Panc1 (cell line): Measurements from ENCODE around the gene FXYD7. TPM values are rescaled to one million over a fixed set of nuclear protein-coding genes. Genes with fewer than 3 reads are reported as not detected.

Experiments used
- ATAC-seq: fragments of 200-7000 bp; cut with Tn5 transposase; 2 replicates; pipeline ENCODE4 v1.9.1; 2020; ENCODE audit warnings: mild to moderate bottlenecking, moderate library complexity
- BruUV-seq: library from RNA; stranded (reverse); fragments of 400-500 nt; replicated peaks from 2 replicates; lab custom pipeline; 2021; lab: Mats Ljungman, UMichigan
- CTCF ChIA-PET: fragments of 300-600 bp; sonication (Branson Sonifier 250); formaldehyde crosslinking; loops from one replicate; lab custom pipeline; 2022; ENCODE audit warnings: antibody characterized with exemption; lab: Charles Lee
- POLR2A ChIA-PET: fragments of 300-600 bp; sonication (Branson Sonifier 250); formaldehyde crosslinking; loops from one replicate; lab custom pipeline; 2022; ENCODE audit warnings: antibody characterized with exemption; lab: Charles Lee
- DNase-seq: peaks from one replicate; pipeline ENCODE4 v3.0.0-alpha.2; 2010; ENCODE audit warnings: low read depth, low spot score
- H3K27ac ChIP-seq: 2 replicates; pipeline ENCODE4 v1.5.1; 2011; ENCODE audit warnings: mild to moderate bottlenecking, low read length, inconsistent platforms
- H3K27me3 ChIP-seq: fragments of 200-500 bp; sonication (Bioruptor generic); 2 replicates; pipeline ENCODE4 v1.6.0; 2014; ENCODE audit warnings: low read length, inconsistent platforms; ENCODE audit not compliant: control insufficient read depth, insufficient read depth
- H3K36me3 ChIP-seq: fragments of 200-500 bp; sonication (Bioruptor generic); 2 replicates; pipeline ENCODE4 v1.5.1; 2014; ENCODE audit warnings: inconsistent platforms, mild to moderate bottlenecking, low read length, moderate library complexity; ENCODE audit not compliant: control insufficient read depth, insufficient read depth
- H3K4me1 ChIP-seq: 2 replicates; pipeline ENCODE4 v1.5.1; 2011; ENCODE audit warnings: inconsistent platforms, mild to moderate bottlenecking, low read length, moderate library complexity; ENCODE audit not compliant: control insufficient read depth, insufficient read depth
- H3K4me3 ChIP-seq, 2 experiments: 2 replicates each; pipeline ENCODE4 v1.5.1; 2011 to 2012; ENCODE audit warnings: low read depth in 2 of 2, low read length in 2 of 2, mild to moderate bottlenecking in 2 of 2, inconsistent platforms in 1 of 2, moderate library complexity in 1 of 2
- H3K9me3 ChIP-seq: fragments of 200-500 bp; sonication (Bioruptor generic); 2 replicates; pipeline ENCODE4 v1.5.1; 2014; ENCODE audit warnings: low read depth, mild to moderate bottlenecking, inconsistent platforms, low read length, moderate library complexity; ENCODE audit not compliant: control insufficient read depth, insufficient read depth
- CTCF ChIP-seq: fragments of 450-650 bp; IDR thresholded peaks from 2 replicates; pipeline ENCODE4 v1.5.1; 2017; ENCODE audit warnings: mild to moderate bottlenecking
- POLR2AphosphoS5 ChIP-seq: IDR thresholded peaks from 2 replicates; pipeline ENCODE4 v1.6.1; 2012; ENCODE audit warnings: mild to moderate bottlenecking, low read depth, low read length, moderate library complexity
- REST ChIP-seq, 2 experiments: IDR thresholded peaks; 2 replicates each; pipeline ENCODE4 v1.6.1; 2011 to 2012; ENCODE audit warnings: low read depth in 2 of 2, control low read depth in 1 of 2, low read length in 1 of 2, mild to moderate bottlenecking in 1 of 2, moderate library complexity in 1 of 2; ENCODE audit not compliant: insufficient read depth in 1 of 2
- SIN3A ChIP-seq: IDR thresholded peaks from 2 replicates; pipeline ENCODE4 v1.6.1; 2012; ENCODE audit warnings: low read depth, mild to moderate bottlenecking, low read length, moderate library complexity, borderline replicate concordance; ENCODE audit not compliant: insufficient read depth
- TCF7L2 ChIP-seq: IDR thresholded peaks from 2 replicates; pipeline ENCODE4 v1.6.1; 2011; ENCODE audit warnings: mild to moderate bottlenecking, low read depth, low read length, inconsistent platforms
- in situ Hi-C: cut with HindIII; loops from 2 replicates; pipeline ENCODE4 v1.10.0; 2016; ENCODE audit warnings: low sequenced_read_pairs, low pct_unique_long_range_greater_than_20kb
- intact Hi-C: fragments of 100-400 bp; cut with micrococcal nuclease; formaldehyde crosslinking; loops from one replicate; pipeline ENCODE4 v1.10.0; 2022; ENCODE audit not compliant: unreplicated experiment
- total RNA-seq: library from RNA; stranded (reverse); gene quantifications from one replicate; pipeline ENCODE4 v1.2.1, GENCODE V29; 2021; ENCODE audit not compliant: unreplicated experiment

Gene FXYD7
- total RNA-seq, 1 experiment from 2014 or later = not detected

- intact Hi-C loops = no loop called here
- in situ Hi-C loops = no loop called here
- H3K27me3 ChIP-seq = 0 out of 2 replicates have a peak, but pooled peaks cover 2% of the 10 kb centered on the region
- no peak for ATAC-seq
- DNase-seq = no peak
- no peak overlapping the region for H3K27ac ChIP-seq
- TF ChIP-seq TCF7L2 (no peak), REST (IDR thresholded peaks at IDR 0.05; ENCODE audit: insufficient read depth in 1 of 2, low read depth in 2 of 2, low read length in 1 of 2) (no peak), CTCF (no peak), POLR2AphosphoS5 (no peak), SIN3A (no peak)
- POLR2A ChIA-PET = interaction anchor here (0.6 kb wide), 1 partner anchor 569 kb away, joined by 8 read pairs; no protein-coding TSS in a partner anchor
- no peaks in the 10 kb centered on the region for H3K36me3 ChIP-seq
- no peaks in the 10 kb centered on the region for H3K4me1 ChIP-seq
- H3K9me3 ChIP-seq = no peaks in the 10 kb centered on the region
- CTCF ChIA-PET = interaction anchor here (0.9 kb wide), 1 partner anchor 19 kb away, joined by 3 read pairs; the partner anchor contains the start of gene LGI4
- BruUV-seq = no TSS peak
- no peak overlapping the region for H3K4me3 ChIP-seq
These were observed 26.8 kb upstream of the FXYD7 start for GRCh38 chr19:35116072-35116801.

GRCh38 chr19:35117116-35117515 is 25.9 kb upstream of the FXYD7 start:
- no peaks in the 10 kb centered on the region for H3K36me3 ChIP-seq
- no peaks in the 10 kb centered on the region for H3K4me1 ChIP-seq
- H3K27me3 ChIP-seq = 0 out of 2 replicates have a peak, but pooled peaks cover 2% of the 10 kb centered on the region
- no TSS peak for BruUV-seq
- CTCF ChIA-PET = interaction anchor here (0.6 to 0.9 kb wide), 3 partner anchors 18 to 226 kb away, joined by 3 to 8 read pairs (median 3); partner anchors contain the start of gene LGI4
- POLR2A ChIA-PET = no interaction called here
- H3K27ac ChIP-seq = no peak overlapping the region
- no peak overlapping the region for H3K4me3 ChIP-seq
- TF ChIP-seq CTCF (no peak), POLR2AphosphoS5 (no peak), SIN3A (no peak), REST (IDR thresholded peaks at IDR 0.05; ENCODE audit: insufficient read depth in 1 of 2, low read depth in 2 of 2, low read length in 1 of 2) (no peak)
- intact Hi-C loops = no loop called here
- H3K9me3 ChIP-seq = no peaks in the 10 kb centered on the region
- DNase-seq = no peak
- no peak; the same call in 1 of the 2 replicates for ATAC-seq
- in situ Hi-C loops = no loop called here
